GM08714 (cell line): ENCODE data around the gene SNX25.

Experiments used
- H3K4me3 ChIP-seq: fragments of 200-500 bp; sonication (Bioruptor generic); 2 replicates; pipeline ENCODE4 v1.5.1; 2014; ENCODE audit warnings: mild to moderate bottlenecking, low read length, inconsistent platforms
- ZNF274 ChIP-seq: IDR thresholded peaks from 2 replicates; pipeline ENCODE4 v1.6.1; 2012; ENCODE audit warnings: mild to moderate bottlenecking, low read depth, low read length

SNX25 gene

GRCh38 chr4:185280608-185281007 is 71.2 kb downstream of the SNX25 start:
- H3K4me3 ChIP-seq, result no peak overlapping the region

GRCh38 chr4:185282968-185283367 is 73.6 kb downstream of the SNX25 start:
- no peak for TF ChIP-seq ZNF274
- no peak overlapping the region for H3K4me3 ChIP-seq

More at GRCh38 chr4:185280608-185281007, 71.2 kb downstream of the SNX25 start:
- no peak for TF ChIP-seq ZNF274

- no peak for TF ChIP-seq ZNF274
- no peak overlapping the region for H3K4me3 ChIP-seq
These were observed 74.3 kb downstream of the SNX25 start for GRCh38 chr4:185283723-185284122.

GRCh38 chr4:185285632-185286393 is 76.4 kb downstream of the SNX25 start:
- no peak for TF ChIP-seq ZNF274
- no peak overlapping the region for H3K4me3 ChIP-seq

- TF ChIP-seq ZNF274, result no peak
- no peak overlapping the region for H3K4me3 ChIP-seq
These were observed 77.2 kb downstream of the SNX25 start for GRCh38 chr4:185286571-185286970.

- no peak for TF ChIP-seq ZNF274
- no peak overlapping the region for H3K4me3 ChIP-seq
These were observed 77.6 kb downstream of the SNX25 start for GRCh38 chr4:185287031-185287430.

- TF ChIP-seq ZNF274, result no peak
- no peak overlapping the region for H3K4me3 ChIP-seq
These were observed 80.7 kb downstream of the SNX25 start for GRCh38 chr4:185290018-185290607.

- no peak overlapping the region for H3K4me3 ChIP-seq
- TF ChIP-seq ZNF274, result no peak
These were observed 81.3 kb downstream of the SNX25 start for GRCh38 chr4:185290656-185291055.

- no peak overlapping the region for H3K4me3 ChIP-seq
- TF ChIP-seq ZNF274, result no peak
These were observed 83.8 kb downstream of the SNX25 start for GRCh38 chr4:185293202-185293601.

- H3K4me3 ChIP-seq, result no peak overlapping the region
- TF ChIP-seq ZNF274, result no peak
These were observed 87.5 kb downstream of the SNX25 start for GRCh38 chr4:185296665-185297460.

- H3K4me3 ChIP-seq, result no peak overlapping the region
- TF ChIP-seq ZNF274, result no peak
These were observed 89.5 kb downstream of the SNX25 start for GRCh38 chr4:185298728-185299430.

GRCh38 chr4:185304541-185304940 is 95.1 kb downstream of the SNX25 start:
- no peak overlapping the region for H3K4me3 ChIP-seq
- no peak for TF ChIP-seq ZNF274

- H3K4me3 ChIP-seq, result no peak overlapping the region
- TF ChIP-seq ZNF274, result no peak
These were observed 95.7 kb downstream of the SNX25 start for GRCh38 chr4:185304944-185305690.
